ENCODE measurements around the gene H2AZ2.
"Not testable (repeated sequence)": the region's sequence is repeated elsewhere in the genome, so short reads cannot be mapped to it uniquely, and the experiment has no call there.

H2AZ2 gene

GRCh38 chr7:44847920-44848634 is at the start of gene H2AZ2:
H2AZ2 (minus strand) TSS chr7:44848087; CDS start chr7:44847971, 116 bp downstream.
- peak; percentile 100 for DNase-seq

- DNase-seq, result peak; percentile 72 to 88 (median 82)
These were observed 49.4 kb upstream of the H2AZ2 start for GRCh38 chr7:44897309-44897708.

GRCh38 chr7:44894888-44895580 is 47.1 kb upstream of the H2AZ2 start:
- peak; percentile 30 to 61 (median 42) for DNase-seq

GRCh38 chr7:44893710-44894234 is 45.9 kb upstream of the H2AZ2 start:
- no peak for DNase-seq

GRCh38 chr7:44891791-44892190 is 43.9 kb upstream of the H2AZ2 start:
- no peak for DNase-seq

GRCh38 chr7:44891372-44891771 is 43.5 kb upstream of the H2AZ2 start:
- no peak for DNase-seq

GRCh38 chr7:44889086-44889781 is 41.3 kb upstream of the H2AZ2 start:
- no peak for DNase-seq

- peak; percentile 48 to 71 (median 57) for DNase-seq
These were observed 39.4 kb upstream of the H2AZ2 start for GRCh38 chr7:44887293-44887692.

GRCh38 chr7:44885394-44886317 is 37.8 kb upstream of the H2AZ2 start, which contains the start of gene PURB:
PURB (minus strand) TSS chr7:44885530; CDS start chr7:44885348, 182 bp downstream.
- peak; percentile 99 to 100 (median 100) for DNase-seq

- peak; percentile 49 to 76 (median 54) for DNase-seq
These were observed 36.9 kb upstream of the H2AZ2 start for GRCh38 chr7:44884621-44885393.

GRCh38 chr7:44883961-44884620 is 36.2 kb upstream of the H2AZ2 start:
- peak in 1 of 3 donors; percentile 43 for DNase-seq

GRCh38 chr7:44882899-44883298 is 35.0 kb upstream of the H2AZ2 start:
- no peak for DNase-seq

GRCh38 chr7:44881610-44882009 is 33.7 kb upstream of the H2AZ2 start:
- peak in 2 of 3 donors; percentile 52 to 64 for DNase-seq

GRCh38 chr7:44881066-44881600 is 33.2 kb upstream of the H2AZ2 start:
- peak in 1 of 3 donors; percentile 22 for DNase-seq

GRCh38 chr7:44880317-44881018 is 32.6 kb upstream of the H2AZ2 start:
- DNase-seq, result no peak

- DNase-seq, result peak in 1 of 3 donors; percentile 12
These were observed 28.5 kb upstream of the H2AZ2 start for GRCh38 chr7:44876393-44876792.

GRCh38 chr7:44875241-44875640 is 27.4 kb upstream of the H2AZ2 start:
- no peak for DNase-seq

- no peak for DNase-seq
These were observed 24.9 kb upstream of the H2AZ2 start for GRCh38 chr7:44872787-44873186.

- DNase-seq, result not testable (repeated sequence)
These were observed 24.0 kb upstream of the H2AZ2 start for GRCh38 chr7:44871918-44872317.

GRCh38 chr7:44870780-44871179 is 22.9 kb upstream of the H2AZ2 start:
- not testable (repeated sequence) for DNase-seq
